ENCODE data around the gene UTP25.
"Not testable (repeated sequence)": the region's sequence is repeated elsewhere in the genome, so short reads cannot be mapped to it uniquely, and the experiment has no call there.

UTP25 gene

GRCh38 chr1:209899948-209900347 lies 72.2 kb downstream of the UTP25 start:
- Histone ChIP-seq H3K9me3 (ENCODE audit: insufficient read depth, low read depth, low read length) (no peaks in the 10 kb centered on the region), H3K4me3 (ENCODE audit: low read length, poor library complexity, severe bottlenecking) (no peak overlapping the region), H3K27me3 (ENCODE audit: insufficient read depth, low read length, poor library complexity, severe bottlenecking) (no peaks in the 10 kb centered on the region), H3F3A (ENCODE audit: low read depth) (no peaks in the 10 kb centered on the region), H3K4me2 (ENCODE audit: low read depth, low read length, poor library complexity, severe bottlenecking) (no peak overlapping the region), H3K9me2 (replicated peaks; ENCODE audit: low read depth, low read length) (no peaks in the 10 kb centered on the region), H4K20me1 (ENCODE audit: insufficient read depth, low read length, poor library complexity, severe bottlenecking) (no peaks in the 10 kb centered on the region), H3K36me3 (ENCODE audit: insufficient read depth, low read length) (no peaks in the 10 kb centered on the region), H2AFZ (ENCODE audit: low read length) (no peak overlapping the region), H3K79me2 (ENCODE audit: insufficient read depth, low read length) (no peaks in the 10 kb centered on the region), H3K9ac (ENCODE audit: low read depth, low read length, poor library complexity, severe bottlenecking) (no peak overlapping the region), H3K4me1 (ENCODE audit: insufficient read depth, low read length, poor library complexity, severe bottlenecking) (no peaks in the 10 kb centered on the region)
- peak; percentile 69 for TF ChIP-seq CTCF (conservative IDR thresholded peaks at IDR 0.05; ENCODE audit: low read length)
- no peak for TF ChIP-seq EZH2phosphoT487 (IDR thresholded peaks at IDR 0.05; ENCODE audit: borderline replicate concordance)

- no peaks in the 10 kb centered on the region for H3K27me3 ChIP-seq (ENCODE audit: insufficient read depth, low read length, poor library complexity, severe bottlenecking)
- no peak overlapping the region for H3K4me3 ChIP-seq (ENCODE audit: low read length, poor library complexity, severe bottlenecking)
- H3K4me2 ChIP-seq (ENCODE audit: low read depth, low read length, poor library complexity, severe bottlenecking), result no peak overlapping the region
- H3K9me3 ChIP-seq (ENCODE audit: insufficient read depth, low read depth, low read length), result no peaks in the 10 kb centered on the region
- no peak overlapping the region for H2AFZ ChIP-seq (ENCODE audit: low read length)
- H3K4me1 ChIP-seq (ENCODE audit: insufficient read depth, low read length, poor library complexity, severe bottlenecking), result no peaks in the 10 kb centered on the region
- H3K9me2 ChIP-seq (replicated peaks; ENCODE audit: low read depth, low read length), result no peaks in the 10 kb centered on the region
- no peaks in the 10 kb centered on the region for H4K20me1 ChIP-seq (ENCODE audit: insufficient read depth, low read length, poor library complexity, severe bottlenecking)
- H3K79me2 ChIP-seq (ENCODE audit: insufficient read depth, low read length), result no peaks in the 10 kb centered on the region
- TF ChIP-seq EZH2phosphoT487 (IDR thresholded peaks at IDR 0.05; ENCODE audit: borderline replicate concordance) (no peak), CTCF (conservative IDR thresholded peaks at IDR 0.05; ENCODE audit: low read length) (no peak)
- no peaks in the 10 kb centered on the region for H3K36me3 ChIP-seq (ENCODE audit: insufficient read depth, low read length)
- no peak overlapping the region for H3K9ac ChIP-seq (ENCODE audit: low read depth, low read length, poor library complexity, severe bottlenecking)
- no peaks in the 10 kb centered on the region for H3F3A ChIP-seq (ENCODE audit: low read depth)
Observed at GRCh38 chr1:209900734-209901133, 73.0 kb downstream of the UTP25 start.

- H3K36me3 ChIP-seq (ENCODE audit: insufficient read depth, low read length), result no peaks in the 10 kb centered on the region
- H3K4me3 ChIP-seq (ENCODE audit: low read length, poor library complexity, severe bottlenecking), result no peak overlapping the region
- H3F3A ChIP-seq (ENCODE audit: low read depth), result no peaks in the 10 kb centered on the region
- no peaks in the 10 kb centered on the region for H3K79me2 ChIP-seq (ENCODE audit: insufficient read depth, low read length)
- TF ChIP-seq EZH2phosphoT487 (IDR thresholded peaks at IDR 0.05; ENCODE audit: borderline replicate concordance), result no peak
- no peak for TF ChIP-seq CTCF (conservative IDR thresholded peaks at IDR 0.05; ENCODE audit: low read length)
- no peak overlapping the region for H3K4me2 ChIP-seq (ENCODE audit: low read depth, low read length, poor library complexity, severe bottlenecking)
- no peak overlapping the region for H2AFZ ChIP-seq (ENCODE audit: low read length)
- H3K27me3 ChIP-seq (ENCODE audit: insufficient read depth, low read length, poor library complexity, severe bottlenecking), result no peaks in the 10 kb centered on the region
- no peaks in the 10 kb centered on the region for H3K9me3 ChIP-seq (ENCODE audit: insufficient read depth, low read depth, low read length)
- no peak overlapping the region for H3K9ac ChIP-seq (ENCODE audit: low read depth, low read length, poor library complexity, severe bottlenecking)
- H4K20me1 ChIP-seq (ENCODE audit: insufficient read depth, low read length, poor library complexity, severe bottlenecking), result no peaks in the 10 kb centered on the region
- H3K4me1 ChIP-seq (ENCODE audit: insufficient read depth, low read length, poor library complexity, severe bottlenecking), result no peaks in the 10 kb centered on the region
- H3K9me2 ChIP-seq (replicated peaks; ENCODE audit: low read depth, low read length), result no peaks in the 10 kb centered on the region
Observed at GRCh38 chr1:209901211-209901610, 73.4 kb downstream of the UTP25 start.

GRCh38 chr1:209904774-209905173 lies 77.0 kb downstream of the UTP25 start:
- H3K9me3 ChIP-seq (ENCODE audit: insufficient read depth, low read depth, low read length); H3K4me2 ChIP-seq (ENCODE audit: low read depth, low read length, poor library complexity, severe bottlenecking); H3K27me3 ChIP-seq (ENCODE audit: insufficient read depth, low read length, poor library complexity, severe bottlenecking); H3K4me1 ChIP-seq (ENCODE audit: insufficient read depth, low read length, poor library complexity, severe bottlenecking); H3K4me3 ChIP-seq (ENCODE audit: low read length, poor library complexity, severe bottlenecking); H3K9me2 ChIP-seq (replicated peaks; ENCODE audit: low read depth, low read length); H3F3A ChIP-seq (ENCODE audit: low read depth); H4K20me1 ChIP-seq (ENCODE audit: insufficient read depth, low read length, poor library complexity, severe bottlenecking); H3K9ac ChIP-seq (ENCODE audit: low read depth, low read length, poor library complexity, severe bottlenecking); H3K79me2 ChIP-seq (ENCODE audit: insufficient read depth, low read length); H2AFZ ChIP-seq (ENCODE audit: low read length); H3K36me3 ChIP-seq (ENCODE audit: insufficient read depth, low read length): not testable (repeated sequence)
